HPDE6-E6E7 (cell line): ENCODE results near the gene PRDM16.

Experiments
- DNase-seq: peaks from one replicate; pipeline ENCODE4 v3.0.0; 2011; ENCODE audit warnings: missing footprints; ENCODE audit errors: extremely low spot score

Gene PRDM16

DNA sequence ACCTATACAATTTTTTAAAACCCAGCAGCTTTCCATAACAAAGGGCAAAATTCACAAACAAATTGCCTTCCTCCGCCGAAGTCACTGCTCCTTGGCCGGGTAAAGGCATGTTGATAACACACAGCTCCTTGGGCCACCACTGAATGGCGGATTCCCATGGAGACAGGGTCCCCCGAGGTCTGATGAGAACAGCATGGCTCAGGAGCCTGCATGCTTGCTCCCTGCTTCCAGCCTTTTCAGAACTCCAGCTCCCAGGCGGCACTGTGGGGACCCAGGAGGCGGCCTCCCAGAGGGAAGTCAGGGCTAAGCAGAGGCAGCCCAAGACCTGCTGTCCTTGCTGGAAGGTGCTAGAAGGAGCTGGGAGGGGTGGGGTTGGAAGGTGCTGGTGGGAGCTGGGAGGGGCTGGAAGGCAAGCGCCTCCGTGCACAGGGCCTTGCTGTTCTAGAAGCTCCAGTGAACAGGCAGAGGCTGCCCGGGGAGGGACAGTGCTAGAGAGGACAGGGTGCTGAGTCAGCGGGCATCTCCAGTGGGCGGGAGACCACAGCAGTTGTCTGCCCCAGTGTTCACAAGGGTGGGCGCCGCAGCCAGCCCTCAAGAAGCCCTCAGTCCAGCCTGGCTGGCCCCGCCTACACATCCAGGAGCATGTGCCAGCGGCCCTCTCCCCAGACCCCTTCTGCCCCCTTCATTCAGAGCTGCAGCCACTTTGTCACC, 35.1 kb downstream of the PRDM16 start:
- no peak for DNase-seq

DNA sequence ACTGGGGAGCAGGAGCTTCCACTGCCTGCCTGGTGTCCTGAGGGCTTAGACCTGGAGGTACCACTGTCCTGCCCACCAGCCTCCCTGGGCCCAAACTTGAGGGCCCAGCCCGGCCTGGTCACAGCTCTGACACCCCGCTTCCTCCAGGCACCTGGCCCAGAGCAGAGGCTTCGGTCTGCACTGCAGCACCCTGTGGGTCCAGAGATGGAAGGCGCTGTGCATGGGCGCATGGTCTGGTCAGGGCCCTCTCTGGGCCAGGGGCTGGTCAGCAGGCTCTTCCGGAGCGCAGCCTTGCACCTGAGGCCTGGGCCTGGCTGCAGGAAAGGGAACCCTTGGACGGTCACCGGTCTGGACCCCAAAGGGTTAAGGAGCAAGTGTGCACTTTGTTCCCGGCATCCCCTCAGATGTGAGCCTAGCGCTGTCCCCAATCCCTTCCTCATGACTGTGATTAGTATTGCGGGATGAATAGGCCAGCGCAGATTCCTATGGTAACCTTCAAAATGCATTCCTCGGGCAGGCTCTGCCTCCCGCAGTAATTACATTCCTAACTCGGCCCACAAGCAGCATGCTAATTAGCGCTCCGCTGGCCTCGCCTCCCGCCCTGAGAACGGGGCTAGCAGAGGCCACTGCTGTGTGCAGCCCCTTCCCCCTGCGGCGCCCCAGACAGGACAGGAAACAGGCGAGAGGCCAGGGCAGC, 36.3 kb downstream of the PRDM16 start:
- DNase-seq: no peak

DNA sequence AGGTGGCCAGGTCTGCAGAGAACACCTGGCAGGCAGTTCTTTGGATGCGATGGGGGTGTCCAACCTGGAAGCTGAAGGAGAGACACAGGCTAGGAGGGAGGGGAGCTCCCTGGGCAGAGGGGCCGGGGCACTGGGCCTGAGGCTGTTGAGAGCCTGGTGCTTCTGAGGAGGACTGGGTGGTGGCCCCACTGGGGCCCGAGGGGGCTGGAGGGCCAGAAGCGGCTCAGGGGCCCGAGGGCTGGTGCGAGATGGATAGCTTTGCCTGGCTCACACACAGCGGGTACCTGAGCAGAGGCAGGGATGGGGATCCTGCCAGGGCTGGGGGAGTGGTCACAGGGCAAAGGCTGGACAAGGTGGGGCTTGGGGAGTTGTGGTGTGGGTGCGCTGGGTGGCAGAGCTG, 37.2 kb downstream of the PRDM16 start:
- no peak for DNase-seq

- no peak for DNase-seq
Measured at GRCh38 chr1:3107201-3107600, 38.2 kb downstream of the PRDM16 start.

- DNase-seq: no peak
Measured at GRCh38 chr1:3109355-3109754, 40.4 kb downstream of the PRDM16 start.

DNA sequence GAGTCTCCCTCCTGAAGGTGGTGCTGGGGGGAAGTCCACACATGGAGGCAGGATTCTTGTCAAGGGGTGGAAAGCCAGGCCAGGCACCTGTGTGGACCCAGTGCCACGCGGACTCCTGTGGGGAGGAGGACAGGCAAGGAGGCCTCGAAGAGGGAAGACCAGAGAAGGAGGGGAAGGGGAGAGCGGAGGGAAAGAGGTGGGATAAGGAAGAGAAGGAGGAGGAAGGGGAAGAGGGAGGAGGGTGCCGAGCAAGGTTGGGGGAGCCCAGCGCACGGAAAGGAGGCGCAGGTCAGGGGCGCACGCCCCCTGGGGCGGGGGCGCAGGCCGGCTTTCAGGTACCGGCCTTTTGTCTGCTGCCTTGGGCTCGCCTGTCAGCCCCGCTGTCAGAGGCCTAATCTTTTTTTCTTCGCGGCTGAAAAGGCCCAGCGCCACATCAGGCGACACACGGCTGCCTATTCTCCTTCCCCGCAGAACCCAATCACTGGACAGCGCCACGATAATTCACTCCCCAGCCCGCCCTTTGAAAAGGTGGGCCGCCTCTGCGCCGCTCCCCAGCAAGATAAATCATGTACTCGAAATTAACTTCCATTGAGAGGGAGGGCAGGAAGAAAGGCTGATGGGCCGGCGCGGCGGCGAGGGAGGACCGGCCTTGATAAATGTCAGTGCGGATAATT, 42.5 kb downstream of the PRDM16 start:
- DNase-seq: no peak

- no peak for DNase-seq
Measured at GRCh38 chr1:3112526-3112925, 43.5 kb downstream of the PRDM16 start.

DNA sequence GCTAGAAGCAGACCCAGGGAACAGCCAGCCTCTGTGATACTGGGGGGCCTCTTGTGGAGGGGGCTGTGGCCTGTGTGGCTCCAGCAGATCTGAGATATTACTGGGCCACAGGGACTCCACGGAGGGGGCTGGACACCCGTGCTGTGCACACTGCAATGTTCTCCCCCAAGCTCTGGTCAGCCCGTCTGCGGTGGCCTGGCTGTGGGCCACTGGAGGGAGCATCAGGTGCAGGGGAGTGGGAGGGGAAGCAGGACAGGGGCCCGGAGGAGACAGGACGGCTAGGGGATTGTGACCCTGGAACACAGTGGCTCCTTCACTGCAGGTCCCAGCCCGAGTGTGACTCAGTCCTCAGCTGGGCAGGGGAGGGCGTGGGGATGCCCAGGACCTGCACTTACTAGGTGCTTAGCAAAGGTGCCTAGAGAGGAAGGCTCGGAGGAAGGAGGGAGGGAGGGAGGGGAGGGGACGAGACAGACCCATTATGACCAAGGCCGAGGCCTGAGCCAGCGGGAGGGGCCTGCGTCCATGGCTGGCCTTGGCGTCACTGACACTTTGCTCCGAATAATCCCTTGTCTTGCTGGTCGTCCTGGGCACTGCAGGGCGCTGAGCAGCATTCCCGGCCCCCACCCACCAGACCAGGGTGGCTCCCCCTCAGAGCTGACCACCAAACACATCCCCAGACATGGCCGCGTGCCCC, 44.2 kb downstream of the PRDM16 start:
- no peak for DNase-seq

- no peak for DNase-seq
Measured at GRCh38 chr1:3113741-3114056, 44.7 kb downstream of the PRDM16 start.

DNA sequence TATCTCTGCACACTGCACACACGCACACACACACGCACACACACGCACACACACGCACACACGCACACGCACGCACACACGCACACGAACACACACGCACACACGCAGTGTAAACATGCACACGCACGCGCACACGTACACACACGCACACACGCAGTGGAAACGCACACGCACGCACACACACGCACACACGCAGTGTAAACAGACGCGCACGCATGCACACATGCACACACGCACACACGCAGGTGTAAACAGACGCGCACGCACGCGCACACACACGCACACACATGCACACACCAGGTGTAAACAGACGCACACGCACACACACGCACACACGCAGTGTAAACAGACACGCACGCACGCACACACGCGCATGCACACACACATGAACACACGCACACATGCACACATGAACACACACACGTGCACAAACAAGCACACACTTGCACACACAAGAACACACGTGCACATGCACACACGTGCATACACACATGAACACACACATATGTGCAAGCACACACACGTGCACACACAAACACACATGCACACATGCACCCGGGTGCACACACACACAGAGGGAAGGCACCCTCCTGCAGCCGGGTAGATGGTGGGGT, 45.2 kb downstream of the PRDM16 start:
- DNase-seq: no peak

- no peak for DNase-seq
Measured at GRCh38 chr1:3114846-3115245, 45.8 kb downstream of the PRDM16 start.

GRCh38 chr1:3115275-3116149, 46.5 kb downstream of the PRDM16 start:
- DNase-seq: no peak

DNA sequence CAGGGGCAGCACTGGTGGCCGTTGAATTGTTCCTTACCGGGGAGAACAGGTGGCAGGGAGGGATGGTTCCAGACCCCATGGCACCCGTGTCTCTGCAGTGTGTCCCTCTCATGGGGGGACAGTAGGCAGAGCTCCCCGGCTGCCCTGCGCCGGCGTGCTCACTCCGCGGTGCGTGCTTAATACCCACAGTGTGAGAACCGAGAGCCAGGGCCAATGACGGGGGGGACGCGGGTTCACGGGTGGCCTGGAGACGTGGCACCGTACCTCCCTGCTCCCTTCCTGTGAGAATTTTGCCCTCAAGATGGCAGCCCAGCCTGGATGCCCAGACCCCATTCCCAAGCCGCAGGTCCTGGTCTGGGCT, 47.1 kb downstream of the PRDM16 start:
- DNase-seq: no peak

DNA sequence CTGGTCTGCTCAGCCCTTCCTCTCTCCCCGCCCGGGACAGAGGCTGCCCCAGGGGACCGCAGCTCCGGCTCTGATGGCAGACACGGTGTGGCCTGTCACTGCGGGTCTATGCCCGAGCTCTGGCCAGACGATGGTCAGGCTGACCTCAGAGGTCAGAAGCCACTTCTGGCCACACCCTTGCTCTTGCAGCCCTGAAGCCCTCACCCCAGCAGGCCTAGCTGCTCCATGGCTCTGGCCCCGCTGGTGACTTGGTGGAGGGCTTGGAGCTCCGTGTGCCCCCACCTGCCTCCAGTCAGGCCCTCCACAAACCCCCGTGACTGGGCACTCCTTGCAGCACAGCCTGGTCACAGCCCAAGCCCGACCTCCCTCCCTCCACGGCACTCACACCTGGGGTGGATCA, 47.6 kb downstream of the PRDM16 start:
- no peak for DNase-seq

DNA sequence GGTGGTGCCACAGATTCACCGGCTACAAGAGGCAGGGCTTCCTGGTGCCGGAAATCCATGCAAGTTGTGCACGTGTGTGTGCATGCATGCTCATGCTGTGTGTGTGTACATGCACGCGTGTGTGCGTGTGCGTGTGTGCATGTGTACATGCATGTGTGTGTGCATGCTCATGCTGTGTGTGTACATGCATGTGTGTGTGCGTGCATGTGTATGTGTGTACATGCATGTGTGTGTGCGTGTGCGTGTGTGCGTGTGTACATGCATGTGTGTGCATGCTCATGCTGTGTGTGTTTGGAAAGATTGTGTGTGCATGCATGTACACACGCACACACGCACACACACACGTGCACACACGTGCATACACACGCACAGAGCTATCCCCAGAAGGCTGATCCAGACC, 48.9 kb downstream of the PRDM16 start:
- DNase-seq: no peak

DNA sequence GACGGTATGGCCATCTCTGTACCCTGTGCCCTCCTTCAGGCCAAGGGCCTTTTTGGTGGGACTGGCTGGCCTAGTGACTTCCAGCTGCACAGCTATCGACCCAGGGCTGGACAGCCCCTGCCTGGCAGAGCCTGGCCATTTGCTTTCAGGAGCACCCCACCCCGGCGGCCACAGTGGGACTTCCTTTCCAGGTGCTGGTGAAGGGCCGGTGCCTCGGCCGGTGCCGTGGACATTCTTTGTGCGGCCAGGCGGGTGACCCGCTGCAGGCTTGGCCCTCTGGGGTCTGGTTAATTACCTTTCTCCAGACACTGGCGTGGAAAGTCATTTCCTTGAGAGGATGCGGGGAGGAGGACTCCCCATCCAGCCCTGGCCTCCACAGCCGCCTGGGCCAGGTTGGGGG, 50.1 kb downstream of the PRDM16 start:
- DNase-seq: no peak

- no peak for DNase-seq
Measured at GRCh38 chr1:3119725-3120124, 50.7 kb downstream of the PRDM16 start.

DNA sequence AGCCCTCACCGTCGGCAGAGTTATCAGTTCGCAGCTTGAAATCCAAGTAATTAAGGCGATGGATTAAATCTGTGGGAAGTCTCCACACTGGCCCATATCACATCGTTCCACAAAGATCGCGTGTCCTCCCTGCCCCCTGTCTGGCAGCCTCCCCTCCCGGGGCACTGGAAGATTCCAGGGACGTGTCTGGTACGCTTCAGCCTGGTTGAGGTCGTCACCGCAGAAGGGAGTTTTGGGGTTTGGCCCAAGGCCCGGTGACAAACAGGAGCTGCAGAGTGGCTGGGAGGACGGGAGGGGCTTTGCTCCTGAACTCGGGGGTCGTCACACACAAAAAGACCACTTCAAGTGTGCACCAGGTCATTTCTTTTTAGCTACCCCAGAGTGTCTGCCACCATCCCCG, 51.1 kb downstream of the PRDM16 start:
- DNase-seq: no peak

- no peak for DNase-seq
Measured at GRCh38 chr1:3120994-3121393, 52.0 kb downstream of the PRDM16 start.

GRCh38 chr1:3121401-3122210, 52.6 kb downstream of the PRDM16 start:
- no peak for DNase-seq
